RWPE1 (cell line): Measurements from ENCODE around the gene HMX3.

Experiments
- CTCF ChIA-PET: fragments of 350-600 bp; sonication (Branson Sonifier 250); formaldehyde crosslinking; extraction: SDS; loops from one replicate; lab custom pipeline; 2021; lab: Yijun Ruan, JAX
- POLR2A ChIA-PET: fragments of 400-600 bp; formaldehyde crosslinking; extraction: SDS; loops from one replicate; lab custom pipeline; 2020; ENCODE audit warnings: antibody characterized with exemption; ENCODE audit not compliant: low non-redundant PET; lab: Yijun Ruan, JAX
- DNase-seq: peaks from one replicate; pipeline ENCODE4 v3.0.0; 2012; ENCODE audit warnings: low spot score
- H3K27ac ChIP-seq: fragments of 450-650 bp; 2 replicates; pipeline ENCODE4 v1.5.1; 2017
- CTCF ChIP-seq: fragments of 450-650 bp; conservative IDR thresholded peaks from 2 replicates; pipeline ENCODE4 v1.5.1; 2017; ENCODE audit warnings: low read depth, mild to moderate bottlenecking

HMX3 gene

GRCh38 chr10:123135415-123136141, at the start of gene HMX3:
Gene HMX3, plus strand, starts transcription at chr10:123135970. Its CDS starts 81 bp downstream, at chr10:123136051.
- no peak for TF ChIP-seq CTCF
- DNase-seq = no peak
- ChIA-PET CTCF (interaction anchor here (0.8 kb wide), 1 partner anchor 12 kb away, joined by 3 read pairs; no protein-coding TSS in a partner anchor), POLR2A (no interaction called here)
- no peak within 1 kb of the TSS for H3K27ac ChIP-seq

GRCh38 chr10:123086281-123086680, 49.5 kb upstream of the HMX3 start:
- ChIA-PET POLR2A (no interaction called here), CTCF (no interaction called here)
- TF ChIP-seq CTCF = no peak
- no peak for DNase-seq
- H3K27ac ChIP-seq = no peak overlapping the region

GRCh38 chr10:123087348-123087747, 48.4 kb upstream of the HMX3 start:
- CTCF ChIA-PET = interaction anchor here (0.6 to 1.2 kb wide), 2 partner anchors 17 to 325 kb away, joined by 3 read pairs; no protein-coding TSS in a partner anchor
- DNase-seq = no peak
- POLR2A ChIA-PET = no interaction called here
- no peak for TF ChIP-seq CTCF
- H3K27ac ChIP-seq = no peak overlapping the region

- DNase-seq = no peak
- CTCF ChIA-PET = interaction anchor here (1.2 kb wide), 1 partner anchor 17 kb away, joined by 3 read pairs; no protein-coding TSS in a partner anchor
- no peak overlapping the region for H3K27ac ChIP-seq
- POLR2A ChIA-PET = no interaction called here
- TF ChIP-seq CTCF = no peak
Measured at GRCh38 chr10:123087786-123088185, 48.0 kb upstream of the HMX3 start.

GRCh38 chr10:123092635-123093414, 42.9 kb upstream of the HMX3 start:
- no peak for DNase-seq

More at GRCh38 chr10:123092635-123093414, 42.9 kb upstream of the HMX3 start:
- TF ChIP-seq CTCF = no peak
- no peak overlapping the region for H3K27ac ChIP-seq
- POLR2A ChIA-PET = no interaction called here
- CTCF ChIA-PET = interaction anchor here (0.6 kb wide), 1 partner anchor 11 kb away, joined by 3 read pairs; no protein-coding TSS in a partner anchor
